Testis (tissue), 2 donors: ENCODE data around the gene RSPH9.

Experiments
- POLR2A ChIP-seq: fragments of 450-650 bp; IDR thresholded peaks from one replicate; pipeline ENCODE4 v1.6.1; 2017; ENCODE audit warnings: antibody characterized with exemption, mild to moderate bottlenecking, moderate library complexity
- TF ChIP-seq, protein P1 (sequence below), 3 experiments: fragments of 450-650 bp in 2 of 3; fragments of 200-600 bp in 1 of 3; sonication (generic) in 1 of 3; IDR thresholded peaks; one replicate each; pipeline ENCODE4 v1.5.1; 2016 to 2019; ENCODE audit warnings: antibody characterized with exemption in 3 of 3, mild to moderate bottlenecking in 2 of 3, moderate library complexity in 1 of 3

GRCh38 chr6:43671011-43671800 lies 26.4 kb downstream of the RSPH9 start:
- TF ChIP-seq, protein P1, sequence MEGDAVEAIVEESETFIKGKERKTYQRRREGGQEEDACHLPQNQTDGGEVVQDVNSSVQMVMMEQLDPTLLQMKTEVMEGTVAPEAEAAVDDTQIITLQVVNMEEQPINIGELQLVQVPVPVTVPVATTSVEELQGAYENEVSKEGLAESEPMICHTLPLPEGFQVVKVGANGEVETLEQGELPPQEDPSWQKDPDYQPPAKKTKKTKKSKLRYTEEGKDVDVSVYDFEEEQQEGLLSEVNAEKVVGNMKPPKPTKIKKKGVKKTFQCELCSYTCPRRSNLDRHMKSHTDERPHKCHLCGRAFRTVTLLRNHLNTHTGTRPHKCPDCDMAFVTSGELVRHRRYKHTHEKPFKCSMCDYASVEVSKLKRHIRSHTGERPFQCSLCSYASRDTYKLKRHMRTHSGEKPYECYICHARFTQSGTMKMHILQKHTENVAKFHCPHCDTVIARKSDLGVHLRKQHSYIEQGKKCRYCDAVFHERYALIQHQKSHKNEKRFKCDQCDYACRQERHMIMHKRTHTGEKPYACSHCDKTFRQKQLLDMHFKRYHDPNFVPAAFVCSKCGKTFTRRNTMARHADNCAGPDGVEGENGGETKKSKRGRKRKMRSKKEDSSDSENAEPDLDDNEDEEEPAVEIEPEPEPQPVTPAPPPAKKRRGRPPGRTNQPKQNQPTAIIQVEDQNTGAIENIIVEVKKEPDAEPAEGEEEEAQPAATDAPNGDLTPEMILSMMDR (IDR thresholded peaks at IDR 0.05), result no peak
- TF ChIP-seq POLR2A, result no peak
